DOHH2 (cell line): Measurements from ENCODE around the gene PALM.

Source experiments
- EZH2phosphoT487 ChIP-seq: fragments of 200-600 bp; sonication (generic); IDR thresholded peaks from 2 replicates; pipeline ENCODE4 v1.6.1; 2017; ENCODE audit warnings: borderline replicate concordance, mild to moderate bottlenecking, antibody characterized with exemption, low read length, moderate library complexity, mixed read lengths
- TF ChIP-seq, protein P1 (sequence below): fragments of 200-600 bp; sonication (generic); IDR thresholded peaks from one replicate; pipeline ENCODE4 v1.5.1; 2014; ENCODE audit warnings: antibody characterized with exemption, mild to moderate bottlenecking, low read depth, low read length; ENCODE audit not compliant: poor library complexity, severe bottlenecking

DNA sequence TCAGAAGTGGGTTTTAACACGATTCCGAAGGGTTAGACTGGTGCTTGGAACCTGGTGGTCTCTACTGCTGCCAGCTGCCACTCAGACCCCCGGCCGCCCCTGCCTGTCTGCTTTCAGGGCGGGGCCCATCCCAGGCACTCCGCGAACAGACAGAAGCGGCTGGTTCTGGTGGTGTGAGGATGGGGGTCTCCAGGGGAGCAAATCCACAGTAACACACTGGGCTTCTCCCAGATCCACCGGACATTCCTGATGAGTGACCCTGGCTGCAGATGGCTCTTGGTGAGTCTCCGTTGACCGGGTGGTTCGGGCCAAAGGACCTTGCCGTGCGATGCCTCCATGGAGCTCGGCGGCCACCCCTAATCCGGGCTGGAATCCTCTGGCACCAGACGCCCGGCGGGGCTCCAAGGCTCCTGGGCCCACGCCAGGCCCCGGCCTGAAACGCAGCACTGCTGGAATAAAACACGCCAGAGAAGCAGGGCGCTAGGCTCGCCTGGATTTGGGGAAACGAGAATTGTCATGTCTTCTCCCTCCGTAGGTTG is 86.4 kb downstream of the PALM start:
- TF ChIP-seq, protein P1, sequence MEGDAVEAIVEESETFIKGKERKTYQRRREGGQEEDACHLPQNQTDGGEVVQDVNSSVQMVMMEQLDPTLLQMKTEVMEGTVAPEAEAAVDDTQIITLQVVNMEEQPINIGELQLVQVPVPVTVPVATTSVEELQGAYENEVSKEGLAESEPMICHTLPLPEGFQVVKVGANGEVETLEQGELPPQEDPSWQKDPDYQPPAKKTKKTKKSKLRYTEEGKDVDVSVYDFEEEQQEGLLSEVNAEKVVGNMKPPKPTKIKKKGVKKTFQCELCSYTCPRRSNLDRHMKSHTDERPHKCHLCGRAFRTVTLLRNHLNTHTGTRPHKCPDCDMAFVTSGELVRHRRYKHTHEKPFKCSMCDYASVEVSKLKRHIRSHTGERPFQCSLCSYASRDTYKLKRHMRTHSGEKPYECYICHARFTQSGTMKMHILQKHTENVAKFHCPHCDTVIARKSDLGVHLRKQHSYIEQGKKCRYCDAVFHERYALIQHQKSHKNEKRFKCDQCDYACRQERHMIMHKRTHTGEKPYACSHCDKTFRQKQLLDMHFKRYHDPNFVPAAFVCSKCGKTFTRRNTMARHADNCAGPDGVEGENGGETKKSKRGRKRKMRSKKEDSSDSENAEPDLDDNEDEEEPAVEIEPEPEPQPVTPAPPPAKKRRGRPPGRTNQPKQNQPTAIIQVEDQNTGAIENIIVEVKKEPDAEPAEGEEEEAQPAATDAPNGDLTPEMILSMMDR: no peak
- no peak for TF ChIP-seq EZH2phosphoT487
